Epidermal melanocyte (primary cell): ENCODE measurements around the gene ISCA1.

Experiments used
- DNase-seq: peaks from one replicate; pipeline ENCODE4 v3.0.0; 2011; ENCODE audit warnings: low spot score; ENCODE audit not compliant: insufficient read length

The ISCA1 gene

GRCh38 chr9:86285261-86285660, 2.9 kb upstream of the ISCA1 start:
- no peak for DNase-seq

- DNase-seq, result no peak
Observed at GRCh38 chr9:86282979-86283535, 719 bp upstream of the ISCA1 start.

GRCh38 chr9:86281593-86282076, 703 bp downstream of the ISCA1 start:
- DNase-seq, result no peak

GRCh38 chr9:86280580-86280979, 1.8 kb downstream of the ISCA1 start:
- no peak for DNase-seq

- DNase-seq, result no peak
Observed at GRCh38 chr9:86279839-86280238, 2.5 kb downstream of the ISCA1 start.

GRCh38 chr9:86277072-86277471, 5.3 kb downstream of the ISCA1 start:
- DNase-seq, result no peak

GRCh38 chr9:86275962-86276361, 6.4 kb downstream of the ISCA1 start:
- no peak for DNase-seq

GRCh38 chr9:86274821-86275643, 7.3 kb downstream of the ISCA1 start:
- no peak for DNase-seq

GRCh38 chr9:86272221-86272620, 10.1 kb downstream of the ISCA1 start:
- DNase-seq, result no peak

GRCh38 chr9:86263876-86264275, 18.5 kb downstream of the ISCA1 start:
- no peak for DNase-seq

- DNase-seq, result no peak
Observed at GRCh38 chr9:86262492-86262891, 19.8 kb downstream of the ISCA1 start.

GRCh38 chr9:86259557-86259956, 22.8 kb downstream of the ISCA1 start, which contains the start of gene C9orf153:
Gene C9orf153 (minus strand): TSS chr9:86259657. CDS start chr9:86229603, 30,054 bp downstream.
- no peak for DNase-seq

- DNase-seq, result no peak
Observed at GRCh38 chr9:86257391-86257790, 24.9 kb downstream of the ISCA1 start.

- DNase-seq, result no peak
Observed at GRCh38 chr9:86256653-86257052, 25.7 kb downstream of the ISCA1 start.

- no peak for DNase-seq
Observed at GRCh38 chr9:86253577-86253976, 28.8 kb downstream of the ISCA1 start.

- no peak for DNase-seq
Observed at GRCh38 chr9:86252870-86253269, 29.5 kb downstream of the ISCA1 start.

- DNase-seq, result no peak
Observed at GRCh38 chr9:86250123-86250522, 32.2 kb downstream of the ISCA1 start.

- no peak for DNase-seq
Observed at GRCh38 chr9:86248746-86249145, 33.6 kb downstream of the ISCA1 start.

- DNase-seq, result no peak
Observed at GRCh38 chr9:86246752-86247161, 35.6 kb downstream of the ISCA1 start.

GRCh38 chr9:86242071-86242470, 40.3 kb downstream of the ISCA1 start:
- no peak for DNase-seq

- DNase-seq, result no peak
Observed at GRCh38 chr9:86241216-86241615, 41.1 kb downstream of the ISCA1 start.

- no peak for DNase-seq
Observed at GRCh38 chr9:86238861-86239770, 43.2 kb downstream of the ISCA1 start.
